ENCODE measurements around the gene TPSD1.

Gene TPSD1

GRCh38 chr16:1299868-1300203 lies 44.0 kb downstream of the TPSD1 start:
- no peak for DNase-seq (ENCODE audit: low read depth)

- peak; percentile 58 for DNase-seq (ENCODE audit: low read depth)
Measured at GRCh38 chr16:1300664-1301476, 45.0 kb downstream of the TPSD1 start.

- no peak for DNase-seq (ENCODE audit: low read depth)
Measured at GRCh38 chr16:1301562-1301961, 45.7 kb downstream of the TPSD1 start.

DNA sequence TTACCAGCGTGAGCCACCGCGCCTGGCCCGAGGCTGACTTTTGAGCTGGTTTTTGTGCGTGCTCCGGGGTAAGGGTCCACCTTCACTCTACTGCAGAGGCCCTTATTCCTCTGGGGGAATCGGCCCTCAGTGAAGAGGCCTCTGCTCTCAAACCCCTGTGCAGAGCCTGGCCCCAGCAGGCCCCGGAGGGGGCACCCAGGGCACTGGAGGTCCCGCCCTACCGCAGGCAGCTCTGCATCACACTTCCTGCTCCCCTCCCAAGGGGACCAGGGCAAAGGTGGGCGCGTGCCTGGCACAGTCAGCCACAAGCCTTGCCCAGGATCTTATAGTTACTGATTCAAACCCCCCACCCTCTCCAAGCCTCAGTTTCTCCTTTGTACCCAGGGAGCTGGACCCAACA lies 50.0 kb downstream of the TPSD1 start:
- no peak for DNase-seq (ENCODE audit: low read depth)

- DNase-seq (ENCODE audit: low read depth): no peak
Measured at GRCh38 chr16:1306334-1306733, 50.5 kb downstream of the TPSD1 start.

DNA sequence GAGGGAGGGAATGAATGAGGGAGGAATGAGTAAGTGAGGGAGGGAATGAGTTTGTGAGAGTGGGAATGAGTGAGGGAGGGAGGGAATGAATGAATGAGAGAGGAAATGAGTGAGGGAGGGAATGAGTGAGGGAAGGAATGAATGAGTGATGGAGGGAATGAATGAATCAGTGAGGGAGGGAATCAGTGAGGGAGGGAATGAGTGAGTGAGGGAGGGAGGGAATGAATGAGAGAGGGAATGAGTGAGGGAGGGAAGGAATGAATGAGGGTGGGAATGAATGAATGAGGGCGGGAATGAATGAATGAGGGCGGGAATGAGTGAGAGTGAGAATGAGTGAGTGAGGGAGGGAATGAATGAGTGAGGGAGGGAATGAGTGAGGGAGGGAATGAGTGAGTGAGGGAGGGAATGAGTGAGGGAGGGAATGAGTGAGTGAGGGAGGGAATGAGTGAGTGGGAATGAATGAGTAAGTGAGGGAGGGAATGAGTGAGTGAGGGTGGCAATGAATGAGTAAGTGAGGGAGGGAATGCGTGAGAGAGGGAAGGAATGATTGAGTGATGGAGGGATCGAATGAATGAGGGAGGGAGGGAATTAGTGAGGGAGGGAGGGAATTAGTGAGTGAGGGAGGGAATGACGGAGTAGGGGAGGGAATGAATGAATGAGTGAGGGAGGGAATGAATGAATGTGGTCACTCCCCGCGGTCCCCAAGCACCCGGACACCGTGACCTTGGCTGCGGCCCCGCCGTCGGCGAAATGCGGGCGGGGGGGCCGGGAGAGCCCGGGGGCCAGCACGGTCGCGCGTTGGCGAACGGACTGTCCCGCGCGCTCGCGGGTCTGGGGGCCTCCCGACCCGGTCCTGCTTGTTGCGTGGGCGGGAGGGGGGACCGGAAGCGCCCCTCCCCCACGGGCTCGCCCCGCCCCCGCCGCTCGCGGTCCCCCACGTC lies 52.4 kb downstream of the TPSD1 start:
- no peak for DNase-seq (ENCODE audit: low read depth)

Data from EH (cell line).